ENCODE measurements around the gene LRCOL1.

LRCOL1 gene

GRCh38 chr12:132556216-132556615, 54.2 kb downstream of the LRCOL1 start:
- no peak overlapping the region for H3K4me3 ChIP-seq (ENCODE audit: low read depth, low read length)
- TF ChIP-seq, protein P1, sequence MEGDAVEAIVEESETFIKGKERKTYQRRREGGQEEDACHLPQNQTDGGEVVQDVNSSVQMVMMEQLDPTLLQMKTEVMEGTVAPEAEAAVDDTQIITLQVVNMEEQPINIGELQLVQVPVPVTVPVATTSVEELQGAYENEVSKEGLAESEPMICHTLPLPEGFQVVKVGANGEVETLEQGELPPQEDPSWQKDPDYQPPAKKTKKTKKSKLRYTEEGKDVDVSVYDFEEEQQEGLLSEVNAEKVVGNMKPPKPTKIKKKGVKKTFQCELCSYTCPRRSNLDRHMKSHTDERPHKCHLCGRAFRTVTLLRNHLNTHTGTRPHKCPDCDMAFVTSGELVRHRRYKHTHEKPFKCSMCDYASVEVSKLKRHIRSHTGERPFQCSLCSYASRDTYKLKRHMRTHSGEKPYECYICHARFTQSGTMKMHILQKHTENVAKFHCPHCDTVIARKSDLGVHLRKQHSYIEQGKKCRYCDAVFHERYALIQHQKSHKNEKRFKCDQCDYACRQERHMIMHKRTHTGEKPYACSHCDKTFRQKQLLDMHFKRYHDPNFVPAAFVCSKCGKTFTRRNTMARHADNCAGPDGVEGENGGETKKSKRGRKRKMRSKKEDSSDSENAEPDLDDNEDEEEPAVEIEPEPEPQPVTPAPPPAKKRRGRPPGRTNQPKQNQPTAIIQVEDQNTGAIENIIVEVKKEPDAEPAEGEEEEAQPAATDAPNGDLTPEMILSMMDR (IDR thresholded peaks at IDR 0.05; ENCODE audit: low read depth, low read length) = no peak

DNA sequence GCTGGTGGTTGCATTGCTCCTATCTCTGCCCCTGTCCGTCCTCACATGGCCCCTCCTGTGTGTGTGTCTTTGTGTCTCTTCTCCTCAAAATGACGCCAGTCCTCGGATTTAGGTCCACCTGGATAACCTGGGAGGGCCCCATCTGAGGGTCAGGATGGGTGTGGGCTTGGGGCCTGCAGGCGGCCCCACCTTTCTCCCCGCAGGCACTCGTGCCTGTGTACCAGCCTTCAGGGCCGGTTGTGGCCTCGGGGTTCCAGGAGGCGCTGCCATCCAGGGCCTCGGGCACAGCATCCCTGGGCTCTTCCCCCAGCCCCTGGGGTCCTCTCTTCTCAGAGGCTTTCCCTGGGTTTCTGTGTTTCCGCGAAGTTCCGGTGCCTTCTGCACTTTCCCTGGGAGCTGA, 54.7 kb downstream of the LRCOL1 start:
- TF ChIP-seq, protein P1 (IDR thresholded peaks at IDR 0.05; ENCODE audit: low read depth, low read length) = no peak
- no peak overlapping the region for H3K4me3 ChIP-seq (ENCODE audit: low read depth, low read length)

DNA sequence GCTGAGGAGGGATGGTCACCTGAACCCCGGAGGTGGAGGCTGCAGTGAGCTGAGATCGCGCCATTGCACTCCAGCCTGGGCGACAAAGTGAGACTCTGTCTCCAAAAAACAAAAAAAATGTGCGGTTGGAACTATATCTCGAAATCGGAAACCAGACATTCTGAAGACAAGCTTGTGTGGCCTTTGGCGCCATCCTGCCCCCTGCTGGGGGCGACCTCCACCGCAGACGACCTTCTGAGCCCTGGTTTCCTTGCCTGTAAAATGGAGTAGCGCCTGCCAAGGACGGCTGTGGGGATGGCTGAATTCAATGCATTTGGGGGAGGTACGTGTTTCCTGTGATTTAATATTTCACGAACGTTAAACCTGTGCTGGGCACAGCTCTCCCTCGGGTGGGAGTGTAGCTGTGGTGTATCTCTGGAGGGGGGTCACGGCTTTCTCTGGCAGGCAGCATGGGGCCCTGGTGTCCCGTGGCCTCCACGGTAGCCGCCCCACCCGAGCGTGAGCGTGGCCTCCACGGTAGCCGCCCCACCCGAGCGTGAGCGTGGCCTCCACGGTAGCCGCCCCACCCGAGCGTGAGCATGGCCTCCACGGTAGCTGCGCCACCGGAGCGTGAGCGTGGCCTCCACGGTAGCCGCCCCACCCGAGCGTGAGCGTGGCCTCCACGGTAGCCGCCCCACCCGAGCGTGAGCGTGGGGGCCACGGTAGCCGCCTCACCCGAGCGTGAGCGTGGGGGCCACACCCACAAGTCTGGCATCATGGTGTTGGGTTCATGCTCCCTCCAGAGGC, 55.3 kb downstream of the LRCOL1 start:
- H3K4me3 ChIP-seq (ENCODE audit: low read depth, low read length) = no peak overlapping the region
- TF ChIP-seq, protein P1 (IDR thresholded peaks at IDR 0.05; ENCODE audit: low read depth, low read length) = no peak
